NCI-H524 (cell line): Measurements from ENCODE around the gene NRG3.
"Not testable (repeated sequence)": the region's sequence is repeated elsewhere in the genome, so short reads cannot be mapped to it uniquely, and the experiment has no call there.

Source experiments
- DNase-seq, 2 experiments: peaks; one replicate each; lab custom pipeline; 2025; lab: John Stamatoyannopoulos, UW

NRG3 gene

DNA sequence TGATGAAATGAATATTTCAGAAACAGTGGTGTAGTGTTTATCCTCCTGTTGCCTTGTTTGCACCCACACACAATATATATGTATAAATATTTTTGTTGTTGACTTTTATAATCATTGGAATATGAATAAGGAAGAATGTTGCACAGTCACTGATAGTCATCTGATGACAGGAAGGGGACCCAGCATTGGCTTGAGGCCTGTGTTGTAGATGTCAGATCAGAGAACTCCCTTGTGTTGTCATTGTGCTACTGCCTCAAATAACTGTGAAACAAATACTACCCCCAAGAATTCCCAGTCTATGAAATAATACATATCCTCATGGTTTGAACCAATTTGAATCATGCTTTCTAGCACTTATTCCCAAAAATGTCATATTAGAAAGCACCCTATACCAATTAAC, 84.0 kb downstream of the NRG3 start:
- no peak for DNase-seq

DNA sequence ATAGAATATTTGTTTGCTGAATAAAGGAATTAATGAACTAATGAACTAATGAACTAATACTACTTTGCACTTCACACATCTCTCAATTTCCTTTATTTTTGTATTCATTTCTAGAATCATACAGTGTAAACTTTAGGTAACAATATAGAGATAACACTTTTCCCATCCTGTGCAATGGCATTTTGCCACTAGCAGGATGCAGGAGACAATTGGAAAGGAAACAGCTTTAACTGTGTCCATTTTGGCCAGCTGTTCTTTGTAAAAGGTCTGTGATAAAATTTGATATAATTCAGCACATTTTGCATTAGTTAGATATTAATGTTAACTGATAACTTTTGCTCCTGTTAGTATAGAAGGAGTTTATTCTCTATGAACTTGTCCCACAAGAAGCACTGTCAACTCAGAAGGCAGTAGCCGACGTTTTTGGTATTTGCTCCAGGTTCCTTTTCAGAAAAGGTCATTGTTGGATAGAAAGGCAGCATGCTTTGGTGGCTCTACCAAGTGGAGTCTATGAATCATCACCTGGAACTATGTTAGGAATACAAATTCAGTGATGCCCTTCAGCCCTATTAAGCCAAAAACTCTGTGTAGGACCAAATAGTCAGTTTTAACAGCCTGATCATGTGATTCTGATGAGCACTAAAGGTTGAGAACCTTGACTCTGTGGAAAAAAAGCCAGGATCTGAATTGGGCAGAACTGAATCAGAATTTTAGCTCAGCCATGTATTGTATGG, 86.6 kb downstream of the NRG3 start:
- DNase-seq = no peak

DNA sequence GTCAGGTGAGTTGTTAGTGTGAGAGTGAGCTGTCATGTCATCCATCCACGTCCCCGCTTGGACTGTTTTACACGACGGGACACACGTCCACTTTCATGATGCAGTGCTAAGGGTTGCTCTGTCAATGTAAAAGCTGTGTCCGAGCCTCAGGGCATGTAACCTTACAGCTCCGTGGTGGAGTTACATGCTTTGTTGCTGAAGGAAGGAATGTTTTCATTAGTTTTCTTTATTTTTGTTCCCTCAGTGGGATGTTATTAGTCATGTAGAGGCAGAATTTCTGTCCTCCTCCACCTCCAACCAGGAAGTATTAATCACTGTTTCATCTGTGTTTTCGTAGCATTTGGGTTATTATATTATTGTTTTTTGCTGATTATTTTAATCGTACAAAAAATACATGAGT, 88.6 kb downstream of the NRG3 start:
- DNase-seq = no peak

DNA sequence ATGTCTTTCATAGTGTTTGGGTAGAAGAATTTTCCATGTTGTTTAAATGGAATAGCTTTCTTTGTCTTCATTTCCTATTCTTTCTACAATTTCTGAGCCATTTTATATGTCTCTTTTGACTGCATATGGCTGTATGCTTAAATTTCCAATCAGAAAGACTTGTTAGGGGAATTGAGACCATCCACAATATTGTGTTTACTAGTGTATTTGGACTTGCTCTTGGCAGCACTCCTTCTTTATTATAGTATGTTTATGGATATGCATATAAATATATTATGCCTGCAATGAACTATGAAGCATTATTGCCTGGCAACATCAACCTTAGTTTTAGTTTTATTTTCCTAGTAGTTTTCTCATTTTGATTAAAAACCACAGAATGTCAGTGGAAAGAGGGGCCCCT, 92.7 kb downstream of the NRG3 start:
- no peak for DNase-seq

DNA sequence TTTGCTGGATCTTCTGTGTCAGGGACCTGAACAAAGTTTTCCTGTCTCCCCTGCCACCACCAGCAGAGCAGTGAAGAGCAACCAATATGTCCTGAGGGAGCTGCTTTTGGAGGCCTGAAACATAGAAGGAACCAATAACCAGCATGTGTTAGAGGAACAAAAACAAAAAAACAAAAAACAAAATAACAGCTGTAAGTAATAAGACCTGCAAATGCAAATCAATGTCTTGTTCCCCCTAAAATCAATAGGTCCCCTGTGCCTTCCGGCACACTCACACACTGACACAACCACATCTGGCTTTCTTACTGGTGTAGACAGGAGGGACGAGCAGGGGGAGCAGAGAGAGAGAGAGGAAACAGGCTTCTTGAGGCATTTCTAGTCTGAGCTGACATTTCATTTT, 94.1 kb downstream of the NRG3 start:
- no peak for DNase-seq

DNA sequence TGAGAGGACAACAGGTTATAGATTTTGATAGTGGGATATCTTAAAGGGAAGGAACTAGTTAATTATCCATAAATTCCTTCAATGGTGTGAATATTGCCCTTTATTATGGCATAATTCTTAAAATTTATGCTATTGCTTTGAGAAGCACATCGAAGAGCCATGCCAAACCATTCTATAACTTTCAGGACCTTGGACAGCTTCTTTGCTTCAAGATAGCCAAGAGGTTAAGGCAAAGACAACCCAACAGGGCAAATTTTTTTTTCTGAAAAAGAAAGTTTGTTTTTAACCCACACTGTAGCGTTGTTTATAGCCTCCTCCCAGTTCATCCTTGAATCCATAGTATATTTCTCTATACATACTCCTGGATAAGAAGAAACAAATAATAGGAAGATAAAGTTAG, 103.2 kb downstream of the NRG3 start:
- no peak for DNase-seq

DNA sequence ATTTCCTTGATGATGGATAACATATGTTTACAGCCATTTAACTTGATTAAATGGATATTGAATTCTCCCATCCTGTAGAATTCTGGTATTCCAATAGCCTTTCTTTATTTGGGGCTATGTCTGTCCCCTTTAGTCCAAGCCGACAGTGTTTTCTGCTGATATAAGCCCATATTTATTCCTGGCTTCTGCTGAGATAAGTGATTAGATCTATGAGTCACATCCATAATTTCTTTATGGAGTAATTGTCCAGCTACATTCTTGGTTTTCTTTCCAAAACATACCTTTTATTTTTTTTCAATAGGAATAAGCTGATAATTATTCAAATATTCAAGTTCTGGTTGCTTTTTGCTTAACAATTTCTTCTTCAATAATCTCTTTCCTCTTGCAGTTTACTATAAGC, 106.7 kb downstream of the NRG3 start:
- DNase-seq = no peak

DNA sequence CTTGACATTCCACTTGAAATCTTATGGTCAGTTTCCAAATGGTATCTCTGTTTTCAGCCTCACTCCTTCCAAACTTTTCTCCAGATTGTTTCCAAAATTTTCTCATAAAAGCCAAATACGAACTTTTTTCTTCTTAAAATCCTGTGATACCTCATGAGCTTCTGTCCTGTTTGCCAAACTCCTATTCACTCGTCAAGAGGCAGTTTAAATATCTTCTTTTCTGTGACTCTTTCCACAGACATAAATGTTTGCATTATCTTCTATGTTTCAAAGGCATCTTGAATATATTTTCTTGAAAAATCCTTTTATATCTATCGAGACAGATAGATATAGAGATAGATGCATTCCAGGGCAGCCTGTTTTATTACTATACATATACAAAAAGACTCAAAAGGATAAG, 109.4 kb downstream of the NRG3 start:
- no peak for DNase-seq

DNA sequence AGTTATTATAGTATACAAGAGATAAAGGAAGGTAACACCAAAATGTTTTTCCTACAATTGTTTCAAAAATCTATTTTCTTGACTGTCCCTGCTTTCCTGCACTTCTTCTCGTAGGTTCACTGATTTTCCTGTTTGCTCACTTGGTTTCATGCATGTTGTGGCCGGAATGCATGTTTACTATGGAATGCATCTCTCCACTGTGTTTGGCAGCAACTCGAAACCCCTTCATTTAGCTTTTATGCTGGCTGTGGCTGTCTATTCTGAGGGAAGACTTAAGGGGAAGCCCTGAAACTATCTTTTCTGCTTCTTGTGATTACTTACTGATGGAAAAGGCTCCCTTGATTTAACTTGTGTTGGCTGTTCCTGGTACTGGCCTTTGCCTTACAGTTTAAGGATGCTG, 120.3 kb downstream of the NRG3 start:
- DNase-seq = no peak

DNA sequence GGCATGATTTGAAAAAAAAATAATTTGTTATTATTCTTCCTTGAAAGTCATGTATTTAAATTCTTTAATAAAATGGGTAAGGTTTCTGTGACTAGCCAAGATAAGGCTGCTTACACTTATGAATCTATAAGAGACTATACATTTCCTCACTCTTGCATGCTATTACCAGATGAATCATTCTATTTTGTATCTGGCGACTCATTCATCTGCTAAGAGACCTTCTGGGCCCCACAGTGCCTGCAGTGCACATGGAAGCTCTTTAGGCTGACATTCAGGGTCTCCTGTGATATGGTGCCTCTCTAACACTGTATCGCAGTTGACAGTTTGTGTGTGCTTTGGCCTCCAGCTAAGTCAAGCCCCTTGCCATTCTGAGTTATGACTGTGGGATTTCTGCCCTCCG, 121.9 kb downstream of the NRG3 start:
- no peak for DNase-seq

DNA sequence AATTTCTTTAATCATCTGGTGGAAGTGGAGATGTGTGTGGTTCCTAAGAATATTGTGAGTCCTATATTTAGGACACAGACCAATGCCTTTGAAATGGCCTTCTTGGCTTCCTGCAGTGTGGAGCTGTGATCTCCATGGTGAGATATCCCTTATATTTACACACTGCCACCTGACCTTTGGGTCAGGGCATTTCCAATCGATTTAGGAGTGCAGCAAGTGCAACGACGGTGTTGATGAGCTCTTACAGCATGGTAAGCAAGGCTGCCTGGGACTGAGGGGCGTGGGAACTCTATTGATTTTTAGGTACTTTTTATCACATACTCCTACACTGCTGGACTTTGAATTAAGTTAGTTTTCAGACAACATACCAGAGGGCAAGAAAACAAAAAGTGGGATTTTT, 146.0 kb downstream of the NRG3 start:
- DNase-seq = no peak

DNA sequence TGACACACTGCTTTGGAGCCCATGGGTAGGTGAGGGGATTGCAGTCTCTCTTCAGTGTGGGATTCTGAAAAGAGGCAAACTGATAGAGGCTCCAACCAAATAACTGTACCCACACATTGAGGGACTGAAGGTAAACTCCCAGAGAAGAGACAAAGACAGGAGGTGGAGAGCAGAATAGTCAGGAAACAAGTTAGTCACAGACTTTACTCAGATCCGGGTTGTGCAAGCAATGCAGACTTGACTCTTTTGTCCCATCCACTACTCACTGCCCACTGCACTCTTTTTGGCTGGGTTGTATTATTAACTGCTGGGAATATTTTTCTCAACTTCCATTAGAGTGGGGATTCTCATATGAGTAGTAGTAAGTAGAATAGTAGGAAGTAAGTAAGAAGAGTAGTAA, 152.7 kb downstream of the NRG3 start:
- no peak for DNase-seq

DNA sequence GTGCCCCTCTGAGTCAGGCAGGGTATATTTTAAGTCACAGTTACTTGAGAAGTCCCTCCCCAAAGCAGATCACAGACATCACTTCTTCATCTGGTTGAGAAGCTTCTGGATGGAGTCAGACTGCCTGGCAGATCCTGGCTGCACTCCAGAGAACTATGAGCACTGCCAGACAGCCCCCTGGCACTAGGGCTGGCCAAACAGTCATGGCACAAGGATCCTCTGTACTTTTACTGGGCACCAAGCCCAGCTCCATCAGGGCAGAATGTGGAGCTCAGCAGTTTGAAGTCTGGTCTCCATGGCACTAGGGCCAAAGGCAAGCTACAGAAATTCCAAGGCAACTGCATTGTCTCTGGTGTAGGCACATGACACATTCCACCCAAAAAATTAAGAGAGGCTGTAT, 162.1 kb downstream of the NRG3 start:
- no peak for DNase-seq

DNA sequence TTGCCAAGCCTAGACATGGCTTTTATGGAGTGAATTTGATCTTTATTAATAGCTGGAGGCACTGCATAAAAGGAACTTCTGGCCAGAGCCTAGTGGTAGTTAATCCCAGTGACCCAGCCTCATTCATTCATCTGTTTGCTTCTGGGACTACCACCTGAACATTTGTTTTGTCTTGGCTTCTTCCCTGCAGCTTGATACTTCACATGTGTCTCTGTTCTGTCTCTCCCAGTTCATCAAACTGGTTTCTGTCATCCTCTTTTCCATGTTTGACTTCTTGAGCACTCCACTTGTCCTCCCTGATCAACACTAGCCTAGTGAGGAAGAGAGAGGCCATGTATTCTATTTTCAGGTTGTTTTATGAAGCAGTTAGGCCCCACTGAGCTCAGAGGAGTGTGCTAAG, 163.6 kb downstream of the NRG3 start:
- DNase-seq = no peak

DNA sequence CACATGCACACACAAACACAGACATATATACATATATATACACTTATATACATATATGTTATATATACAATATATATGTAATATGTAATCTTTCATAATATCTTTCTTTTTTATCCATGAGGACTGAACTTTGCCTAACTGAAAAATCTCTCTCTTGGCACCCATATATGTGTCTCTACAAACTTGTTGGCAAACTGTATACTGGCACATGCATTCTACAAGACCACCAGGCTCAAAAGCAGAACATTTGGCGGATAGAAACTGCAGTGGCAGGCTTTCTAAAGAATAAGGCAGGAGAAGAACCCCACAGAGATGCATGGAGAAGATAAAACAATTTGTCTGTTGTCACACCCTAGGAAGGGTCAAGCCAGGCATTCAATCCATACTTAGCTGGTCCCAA, 165.3 kb downstream of the NRG3 start:
- DNase-seq = no peak

DNA sequence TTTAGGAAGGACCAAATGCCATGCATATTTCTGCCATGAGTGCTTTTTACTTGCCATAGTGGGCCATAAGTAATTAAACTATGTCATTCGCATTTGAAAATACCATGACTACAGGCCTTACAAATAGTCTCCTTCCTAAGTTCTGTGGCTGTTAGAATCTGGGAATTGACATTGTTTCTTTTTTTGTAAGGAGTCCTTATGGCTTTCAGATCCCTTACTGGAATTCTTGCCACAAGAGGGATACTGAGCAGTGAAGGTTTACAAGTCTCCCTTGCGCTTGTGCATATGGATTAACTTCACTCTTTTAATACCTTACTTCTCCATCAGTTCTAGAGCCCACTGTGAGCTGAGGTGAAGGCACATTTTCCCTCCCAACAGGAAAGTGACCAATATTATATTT, 166.0 kb downstream of the NRG3 start:
- DNase-seq = no peak

DNA sequence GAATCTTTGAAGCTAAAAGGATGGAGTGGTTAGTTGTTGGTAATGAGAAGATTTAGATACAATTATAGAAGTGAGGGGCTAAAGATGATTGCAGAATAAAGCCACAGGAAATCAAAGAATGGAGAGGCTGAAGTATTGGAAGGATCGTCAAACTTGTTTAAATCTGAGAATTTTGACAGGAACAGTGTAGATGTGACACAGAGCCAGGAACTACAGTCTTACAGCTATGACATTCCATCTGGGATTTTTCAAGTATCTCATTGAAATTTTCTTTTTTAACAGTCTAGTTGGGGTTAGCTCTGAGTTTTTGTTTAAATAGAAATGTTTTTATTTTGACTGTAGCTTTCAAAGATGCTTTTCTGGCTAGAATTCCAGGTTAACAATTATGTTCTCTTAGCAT, 181.4 kb downstream of the NRG3 start:
- DNase-seq = no peak

DNA sequence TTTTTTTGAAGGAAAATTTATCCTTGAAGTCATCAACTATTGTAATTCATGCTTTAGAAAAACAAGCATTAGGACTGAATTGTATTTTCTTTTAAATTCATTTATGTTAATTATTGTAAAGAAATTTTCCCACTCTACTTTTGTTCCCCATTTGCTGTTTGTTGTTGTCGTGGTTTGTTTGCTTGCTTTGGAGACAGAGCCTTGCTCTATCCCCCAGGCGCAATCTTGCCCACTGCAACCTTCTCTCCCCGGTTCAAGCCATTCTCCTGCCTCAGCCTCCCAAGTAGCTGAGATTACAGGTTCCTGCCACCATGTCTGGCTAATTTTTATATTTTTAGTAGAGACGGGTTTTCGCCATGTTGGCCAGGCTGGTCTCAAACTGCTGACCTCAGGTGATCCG, 192.2 kb downstream of the NRG3 start:
- DNase-seq = not testable (repeated sequence)

DNA sequence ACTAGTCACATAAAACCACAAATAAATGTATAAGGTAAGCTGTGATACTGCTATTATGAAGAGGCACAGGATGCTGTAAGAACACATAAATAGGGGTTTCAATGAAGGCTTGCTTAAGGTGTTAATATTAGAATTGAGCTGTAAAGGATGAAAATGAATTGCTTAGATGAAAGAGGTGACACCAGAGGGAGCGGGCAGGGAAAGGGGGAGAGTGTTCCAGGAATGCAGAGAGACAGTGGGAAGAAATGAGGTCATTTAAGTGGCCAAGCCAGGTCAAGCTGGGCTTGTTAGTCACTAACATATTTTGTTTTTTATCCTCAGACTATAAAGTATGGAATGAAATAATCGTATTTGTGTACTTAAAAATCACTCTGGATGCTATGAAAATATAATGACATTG, 193.5 kb downstream of the NRG3 start:
- DNase-seq = no peak

DNA sequence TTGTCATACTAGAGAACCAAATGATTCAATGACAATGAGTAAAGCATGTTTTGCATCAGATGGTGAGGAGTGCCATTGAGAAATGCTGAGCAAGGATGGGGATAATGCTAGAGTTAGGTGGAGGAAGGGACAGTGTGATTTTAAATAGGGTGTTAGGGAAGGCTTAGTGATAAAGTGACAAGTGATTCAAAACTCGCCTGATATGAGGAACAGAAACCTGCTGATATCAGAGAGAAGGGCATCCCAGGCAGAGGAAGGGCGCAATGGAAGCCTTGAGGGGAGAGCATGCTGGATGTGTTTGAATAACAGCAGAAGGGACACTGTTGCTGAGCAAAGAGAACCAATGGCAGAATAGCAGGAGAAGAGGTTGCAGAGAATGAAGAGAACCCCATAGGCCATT, 196.2 kb downstream of the NRG3 start:
- no peak for DNase-seq

DNA sequence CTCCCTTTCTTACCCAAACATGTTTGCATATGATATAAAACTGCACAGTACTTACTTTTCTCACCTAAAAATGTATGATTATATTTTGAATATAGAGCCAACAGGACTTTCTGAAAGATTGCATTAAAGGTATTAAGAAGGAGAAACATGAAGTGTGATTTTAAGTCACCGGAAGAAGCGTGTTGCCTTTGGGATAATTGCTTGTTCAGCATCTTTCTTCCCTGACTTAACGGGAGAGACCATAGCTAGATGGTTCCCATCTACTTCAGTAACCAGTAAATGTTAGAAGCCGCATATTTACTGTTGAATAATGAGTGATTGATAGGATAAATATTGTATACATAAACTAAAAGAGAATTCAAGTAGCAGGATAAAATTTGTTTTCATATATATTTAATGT, 197.1 kb downstream of the NRG3 start:
- DNase-seq = no peak

DNA sequence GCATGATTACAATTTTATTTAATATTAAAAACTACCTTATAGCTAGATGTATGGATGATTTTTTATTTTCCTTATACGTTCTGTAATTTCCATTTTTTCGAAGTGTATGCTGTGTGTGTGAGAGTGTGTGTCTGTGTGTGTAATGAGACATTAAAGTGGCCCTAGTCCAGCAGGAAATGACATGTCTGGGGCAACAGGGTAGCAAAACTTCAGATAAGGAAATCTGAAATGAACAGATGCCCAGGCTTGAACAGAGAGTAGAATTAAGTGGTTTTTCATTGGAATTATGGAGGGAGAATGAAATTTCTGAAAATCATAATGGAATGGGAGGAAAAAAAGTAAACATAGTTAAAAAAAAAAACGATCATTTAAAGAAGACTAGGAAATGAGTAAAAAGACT, 200.6 kb downstream of the NRG3 start:
- no peak for DNase-seq

DNA sequence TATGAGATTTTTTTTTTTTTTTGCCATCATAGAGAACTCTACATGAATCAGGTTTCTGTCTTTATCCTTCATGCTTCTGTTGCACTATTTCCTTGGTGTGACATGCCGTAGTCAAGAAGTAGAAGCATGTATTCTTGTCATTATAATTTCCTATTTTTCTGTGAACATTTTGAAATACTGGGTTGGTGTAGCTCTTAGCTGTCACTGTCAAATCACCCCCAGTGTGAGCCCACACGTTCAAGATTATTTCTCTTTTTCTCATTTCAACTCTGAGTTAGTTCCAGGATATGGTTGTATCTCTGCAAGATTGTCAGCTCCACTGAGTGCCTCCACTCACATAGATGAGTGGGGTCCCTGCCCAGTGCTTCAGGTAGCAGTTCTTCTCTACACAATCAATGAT, 209.5 kb downstream of the NRG3 start:
- no peak for DNase-seq

DNA sequence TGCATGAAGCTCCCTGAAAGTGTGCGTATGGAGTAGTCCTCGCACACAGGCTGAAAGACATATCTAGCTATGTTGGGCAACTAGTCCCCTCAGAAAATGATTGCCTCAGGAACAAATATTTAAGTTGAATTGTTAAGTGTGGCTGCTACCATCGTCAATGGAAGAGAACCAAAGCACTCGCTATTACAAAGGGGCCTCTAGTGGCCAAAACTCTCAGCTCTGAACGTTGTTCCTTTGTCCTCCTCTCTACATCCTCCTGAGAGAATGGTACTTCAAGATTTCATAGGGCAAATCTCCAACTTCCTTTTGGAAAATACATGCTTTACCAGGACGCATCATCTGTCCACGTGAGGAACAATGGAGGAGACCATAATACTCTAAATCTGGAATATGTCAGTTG, 209.9 kb downstream of the NRG3 start:
- DNase-seq = no peak

DNA sequence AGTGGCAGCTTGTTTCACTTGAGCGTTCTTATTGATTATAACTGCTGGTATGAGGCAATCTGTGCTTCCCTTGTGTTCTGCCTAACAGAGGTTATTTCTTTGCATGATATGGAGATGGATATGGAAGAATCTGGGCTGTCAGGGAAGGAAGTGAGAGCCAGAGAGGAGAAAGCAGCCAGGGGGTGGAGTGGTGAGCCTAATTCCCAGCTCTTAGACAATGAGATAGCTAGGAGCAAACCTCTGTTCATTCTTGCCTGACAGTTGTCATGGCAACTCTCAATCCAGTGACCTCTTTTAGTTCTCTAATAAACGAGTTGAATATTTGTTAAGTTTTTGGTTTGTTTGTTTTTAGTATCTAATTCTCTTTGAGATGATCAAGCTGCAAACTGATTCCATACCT, 214.3 kb downstream of the NRG3 start:
- peak in 1 of 2 experiments; percentile 37 for DNase-seq
